Chondrocyte (in vitro differentiated cells): ENCODE measurements around the gene DRC1. TPM values are rescaled to one million over a fixed set of nuclear protein-coding genes. Genes with fewer than 3 reads are reported as not detected.

Source experiments
- DNase-seq: peaks from one replicate; pipeline ENCODE4 v3.0.0; 2021; ENCODE audit warnings: mixed read lengths, low spot score
- H3K27ac Mint-ChIP-seq: one replicate; pipeline ENCODE4 v1.8.0; 2021; ENCODE audit warnings: mild to moderate bottlenecking, moderate library complexity, mixed read lengths; ENCODE audit not compliant: unreplicated experiment
- H3K27me3 Mint-ChIP-seq: 2 replicates; pipeline ENCODE4 v1.8.0; 2021; ENCODE audit warnings: low read depth, mixed read lengths
- H3K36me3 Mint-ChIP-seq: 2 replicates; pipeline ENCODE4 v1.8.0; 2021; ENCODE audit warnings: low read depth, mixed read lengths
- H3K4me1 Mint-ChIP-seq: 2 replicates; pipeline ENCODE4 v1.8.0; 2021; ENCODE audit warnings: low read depth, mild to moderate bottlenecking, mixed read lengths
- H3K4me3 Mint-ChIP-seq: one replicate; pipeline ENCODE4 v1.8.0; 2021; ENCODE audit warnings: mild to moderate bottlenecking, moderate library complexity, mixed read lengths; ENCODE audit not compliant: unreplicated experiment
- H3K9me3 Mint-ChIP-seq: 2 replicates; pipeline ENCODE4 v1.8.0; 2021; ENCODE audit warnings: low read depth, mixed read lengths
- CTCF ChIP-seq: fragments of 200-600 bp; sonication (generic); IDR thresholded peaks from 2 replicates; pipeline ENCODE4 v1.5.0; 2021; ENCODE audit warnings: antibody characterized with exemption, mild to moderate bottlenecking, moderate library complexity
- total RNA-seq: library from RNA; stranded (reverse); gene quantifications from 3 replicates; pipeline ENCODE4 v1.2.1, GENCODE V29; 2021

The DRC1 gene
- total RNA-seq, 1 donor from 2014 or later: 0.17 TPM

- Mint-ChIP-seq H3K36me3 (peaks cover 3% of the 10 kb centered on the region), H3K4me3 (no peak overlapping the region), H3K27me3 (peaks cover 13% of the 10 kb centered on the region), H3K27ac (no peak overlapping the region), H3K9me3 (peaks cover 6% of the 10 kb centered on the region), H3K4me1 (no peaks in the 10 kb centered on the region)
- DNase-seq: no peak
- TF ChIP-seq CTCF: no peak
These were observed 53.4 kb downstream of the DRC1 start for GRCh38 chr2:26455037-26455669.

- no peak overlapping the region for H3K27ac Mint-ChIP-seq
- H3K36me3 Mint-ChIP-seq: peaks cover 3% of the 10 kb centered on the region
- H3K4me3 Mint-ChIP-seq: no peak overlapping the region
- H3K4me1 Mint-ChIP-seq: no peaks in the 10 kb centered on the region
- peaks cover 12% of the 10 kb centered on the region for H3K27me3 Mint-ChIP-seq
- TF ChIP-seq CTCF: no peak
- no peak for DNase-seq
- H3K9me3 Mint-ChIP-seq: peaks cover 6% of the 10 kb centered on the region
These were observed 54.1 kb downstream of the DRC1 start for GRCh38 chr2:26455670-26456439.

- peaks cover 12% of the 10 kb centered on the region for H3K27me3 Mint-ChIP-seq
- DNase-seq: no peak
- no peak overlapping the region for H3K27ac Mint-ChIP-seq
- peaks cover 3% of the 10 kb centered on the region for H3K36me3 Mint-ChIP-seq
- no peaks in the 10 kb centered on the region for H3K4me1 Mint-ChIP-seq
- H3K9me3 Mint-ChIP-seq: peaks cover 2% of the 10 kb centered on the region
- H3K4me3 Mint-ChIP-seq: no peak overlapping the region
- TF ChIP-seq CTCF: no peak
These were observed 54.9 kb downstream of the DRC1 start for GRCh38 chr2:26456440-26457250.

GRCh38 chr2:26457251-26457666 lies 55.5 kb downstream of the DRC1 start:
- H3K27ac Mint-ChIP-seq: no peak overlapping the region
- no peak for TF ChIP-seq CTCF
- peaks cover 12% of the 10 kb centered on the region for H3K27me3 Mint-ChIP-seq
- H3K36me3 Mint-ChIP-seq: peaks cover 3% of the 10 kb centered on the region
- no peaks in the 10 kb centered on the region for H3K9me3 Mint-ChIP-seq
- H3K4me3 Mint-ChIP-seq: no peak overlapping the region
- no peak for DNase-seq
- H3K4me1 Mint-ChIP-seq: no peaks in the 10 kb centered on the region

- peaks cover 3% of the 10 kb centered on the region for H3K36me3 Mint-ChIP-seq
- H3K27ac Mint-ChIP-seq: no peak overlapping the region
- H3K4me1 Mint-ChIP-seq: peaks cover 5% of the 10 kb centered on the region
- no peak for DNase-seq
- no peak for TF ChIP-seq CTCF
- no peak overlapping the region for H3K4me3 Mint-ChIP-seq
- peaks cover 12% of the 10 kb centered on the region for H3K27me3 Mint-ChIP-seq
- H3K9me3 Mint-ChIP-seq: no peaks in the 10 kb centered on the region
These were observed 56.1 kb downstream of the DRC1 start for GRCh38 chr2:26457695-26458364.
